Loucy (cell line): ENCODE measurements around the gene KLHL3.

Experiments
- CTCF ChIP-seq: fragments of 200-600 bp; sonication (generic); conservative IDR thresholded peaks from 2 replicates; pipeline ENCODE4 v1.5.1; 2014; ENCODE audit warnings: mild to moderate bottlenecking, antibody characterized with exemption, low read length
- EZH2phosphoT487 ChIP-seq: fragments of 200-600 bp; IDR thresholded peaks from 2 replicates; pipeline ENCODE4 v1.6.1; 2018; ENCODE audit warnings: antibody characterized with exemption, mild to moderate bottlenecking, moderate library complexity, borderline replicate concordance

- TF ChIP-seq CTCF, result no peak
- TF ChIP-seq EZH2phosphoT487, result no peak
Observed at GRCh38 chr5:137734331-137734730, 1.6 kb downstream of the KLHL3 start.
